ENCODE results near the gene DAPK1. TPM values are rescaled to one million over a fixed set of nuclear protein-coding genes. Genes with fewer than 3 reads are reported as not detected.
"Not testable (repeated sequence)": the region's sequence is repeated elsewhere in the genome, so short reads cannot be mapped to it uniquely, and the experiment has no call there.

Gene DAPK1
- total and polyA plus RNA-seq, 2 experiments from 2014 or later: 44.4 to 62.3 TPM

GRCh38 chr9:87499424-87500017, 1.9 kb downstream of the DAPK1 start:
- Histone ChIP-seq H3K9me3 (ENCODE audit: low read depth) (no peaks in the 10 kb centered on the region), H3K4me2 (peak overlapping the region; percentile 93), H3K36me3 (replicated peaks; ENCODE audit: insufficient read depth, low read depth) (no peaks in the 10 kb centered on the region), H3K79me2 (peaks cover 67% of the 10 kb centered on the region), H4K20me1 (ENCODE audit: insufficient read depth, poor library complexity, severe bottlenecking) (peaks cover 3% of the 10 kb centered on the region), H3K27me3 (no peaks in the 10 kb centered on the region), H3K4me1 (ENCODE audit: insufficient read depth) (peaks cover 32% of the 10 kb centered on the region), H3K4me3 (peak overlapping the region; percentile 85), H3K9me2 (replicated peaks; ENCODE audit: insufficient read depth) (no peaks in the 10 kb centered on the region), H3K27ac (peak overlapping the region; percentile 88), H2AFZ (no peak overlapping the region)
- no peak for TF ChIP-seq EZH2 (IDR thresholded peaks at IDR 0.05; ENCODE audit: borderline replicate concordance)
- TF ChIP-seq, protein P1, sequence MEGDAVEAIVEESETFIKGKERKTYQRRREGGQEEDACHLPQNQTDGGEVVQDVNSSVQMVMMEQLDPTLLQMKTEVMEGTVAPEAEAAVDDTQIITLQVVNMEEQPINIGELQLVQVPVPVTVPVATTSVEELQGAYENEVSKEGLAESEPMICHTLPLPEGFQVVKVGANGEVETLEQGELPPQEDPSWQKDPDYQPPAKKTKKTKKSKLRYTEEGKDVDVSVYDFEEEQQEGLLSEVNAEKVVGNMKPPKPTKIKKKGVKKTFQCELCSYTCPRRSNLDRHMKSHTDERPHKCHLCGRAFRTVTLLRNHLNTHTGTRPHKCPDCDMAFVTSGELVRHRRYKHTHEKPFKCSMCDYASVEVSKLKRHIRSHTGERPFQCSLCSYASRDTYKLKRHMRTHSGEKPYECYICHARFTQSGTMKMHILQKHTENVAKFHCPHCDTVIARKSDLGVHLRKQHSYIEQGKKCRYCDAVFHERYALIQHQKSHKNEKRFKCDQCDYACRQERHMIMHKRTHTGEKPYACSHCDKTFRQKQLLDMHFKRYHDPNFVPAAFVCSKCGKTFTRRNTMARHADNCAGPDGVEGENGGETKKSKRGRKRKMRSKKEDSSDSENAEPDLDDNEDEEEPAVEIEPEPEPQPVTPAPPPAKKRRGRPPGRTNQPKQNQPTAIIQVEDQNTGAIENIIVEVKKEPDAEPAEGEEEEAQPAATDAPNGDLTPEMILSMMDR (IDR thresholded peaks at IDR 0.05; ENCODE audit: poor library complexity): no peak
- 17% methylated on average over 2 of the region's 2 CpGs for WGBS (ENCODE audit: low lambda C conversion rate, missing lambda C conversion rate)
- DNase-seq (ENCODE audit: low spot score): no peak

GRCh38 chr9:87500491-87501270, 3.0 kb downstream of the DAPK1 start:
- 82% methylated on average over 7 of the region's 7 CpGs for WGBS (ENCODE audit: low lambda C conversion rate, missing lambda C conversion rate)
- peaks cover 3% of the 10 kb centered on the region for H4K20me1 ChIP-seq (ENCODE audit: insufficient read depth, poor library complexity, severe bottlenecking)
- H3K4me3 ChIP-seq: no peak overlapping the region
- no peak overlapping the region for H3K27ac ChIP-seq
- H3K9me3 ChIP-seq (ENCODE audit: low read depth): no peaks in the 10 kb centered on the region
- no peaks in the 10 kb centered on the region for H3K27me3 ChIP-seq
- no peaks in the 10 kb centered on the region for H3K9me2 ChIP-seq (replicated peaks; ENCODE audit: insufficient read depth)
- H3K36me3 ChIP-seq (replicated peaks; ENCODE audit: insufficient read depth, low read depth): no peaks in the 10 kb centered on the region
- TF ChIP-seq, protein P1 (IDR thresholded peaks at IDR 0.05; ENCODE audit: poor library complexity): no peak
- TF ChIP-seq EZH2phosphoT487 (IDR thresholded peaks at IDR 0.05; ENCODE audit: low read depth, severe bottlenecking, unreplicated experiment): no peak
- no peak for TF ChIP-seq EZH2 (IDR thresholded peaks at IDR 0.05; ENCODE audit: borderline replicate concordance)
- H2AFZ ChIP-seq: no peak overlapping the region
- H3K4me1 ChIP-seq (ENCODE audit: insufficient read depth): peaks cover 39% of the 10 kb centered on the region
- peak overlapping the region; percentile 93 for H3K4me2 ChIP-seq
- DNase-seq (ENCODE audit: low spot score): no peak
- peaks cover 79% of the 10 kb centered on the region for H3K79me2 ChIP-seq

- not testable (repeated sequence) for H3K9me3 ChIP-seq (ENCODE audit: low read depth); H3K27ac ChIP-seq; H3K27me3 ChIP-seq; H3K36me3 ChIP-seq (replicated peaks; ENCODE audit: insufficient read depth, low read depth); DNase-seq (ENCODE audit: low spot score); H3K9me2 ChIP-seq (replicated peaks; ENCODE audit: insufficient read depth); H3K4me3 ChIP-seq; H2AFZ ChIP-seq; H4K20me1 ChIP-seq (ENCODE audit: insufficient read depth, poor library complexity, severe bottlenecking)
- H3K79me2 ChIP-seq: peaks cover 83% of the 10 kb centered on the region
- WGBS (ENCODE audit: low lambda C conversion rate, missing lambda C conversion rate): 97% methylated on average over 11 of the region's 11 CpGs
- H3K4me1 ChIP-seq (ENCODE audit: insufficient read depth): peaks cover 39% of the 10 kb centered on the region
- peak overlapping the region; percentile 93 for H3K4me2 ChIP-seq
These were observed 3.6 kb downstream of the DAPK1 start for GRCh38 chr9:87501271-87501656.

DNA sequence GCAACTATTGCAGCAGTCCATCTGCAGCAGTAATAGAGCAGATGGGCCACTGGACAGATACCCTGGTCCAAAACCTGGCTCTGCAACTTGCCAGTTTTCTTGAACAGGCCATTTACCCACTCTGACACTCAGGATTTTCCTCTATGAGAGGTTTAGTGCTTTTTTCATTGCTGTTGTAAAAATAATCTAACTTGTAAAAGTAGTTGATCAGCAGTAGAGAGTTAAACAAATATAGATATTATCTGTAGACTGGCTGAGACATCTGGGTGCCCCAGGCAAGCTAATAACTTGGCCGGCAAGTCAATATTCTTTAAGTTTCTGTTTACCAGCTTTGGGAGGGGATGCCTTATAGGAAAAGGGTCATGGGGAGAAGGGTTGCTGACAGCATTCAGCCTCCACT, 4.1 kb downstream of the DAPK1 start:
- H3K4me1 ChIP-seq (ENCODE audit: insufficient read depth): peaks cover 39% of the 10 kb centered on the region

More for the DNA sequence above, 4.1 kb downstream of the DAPK1 start:
- TF ChIP-seq, protein P1 (IDR thresholded peaks at IDR 0.05; ENCODE audit: poor library complexity): no peak
- TF ChIP-seq EZH2phosphoT487 (IDR thresholded peaks at IDR 0.05; ENCODE audit: low read depth, severe bottlenecking, unreplicated experiment) (no peak), EZH2 (IDR thresholded peaks at IDR 0.05; ENCODE audit: borderline replicate concordance) (no peak)
- WGBS (ENCODE audit: low lambda C conversion rate, missing lambda C conversion rate): 23% methylated on average over 1 of the region's 1 CpG
- Histone ChIP-seq H2AFZ (no peak overlapping the region), H4K20me1 (ENCODE audit: insufficient read depth, poor library complexity, severe bottlenecking) (peaks cover 3% of the 10 kb centered on the region), H3K9me2 (replicated peaks; ENCODE audit: insufficient read depth) (no peaks in the 10 kb centered on the region), H3K27me3 (no peaks in the 10 kb centered on the region), H3K27ac (peak overlapping the region; percentile 23), H3K4me3 (no peak overlapping the region), H3K9me3 (ENCODE audit: low read depth) (no peaks in the 10 kb centered on the region), H3K79me2 (peaks cover 81% of the 10 kb centered on the region), H3K36me3 (replicated peaks; ENCODE audit: insufficient read depth, low read depth) (no peaks in the 10 kb centered on the region), H3K4me2 (peak overlapping the region; percentile 93)
- no peak for DNase-seq (ENCODE audit: low spot score)
